Measurements from ENCODE around the gene IL4R.

Gene IL4R

DNA sequence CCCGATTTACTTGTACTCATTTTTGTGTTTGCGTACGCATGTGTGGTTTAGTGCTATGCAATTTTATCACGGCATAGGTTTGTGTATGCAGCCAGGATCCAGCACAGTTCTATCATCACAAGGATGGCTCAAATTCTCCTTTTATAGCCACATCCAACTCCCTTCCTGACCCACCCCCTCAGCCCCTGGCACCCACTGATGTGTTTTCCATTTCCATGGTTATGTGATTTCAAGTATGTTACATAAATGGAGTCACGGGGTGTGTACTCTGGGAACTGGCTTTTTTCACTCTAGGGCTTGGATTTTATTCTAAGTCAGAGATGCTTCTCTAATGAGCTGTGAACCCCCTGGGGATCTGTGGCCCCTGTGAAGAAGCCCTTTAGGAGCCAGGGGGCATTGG lies 16.8 kb downstream of the IL4R start:
- DNase-seq (ENCODE audit: low spot score): no peak

DNA sequence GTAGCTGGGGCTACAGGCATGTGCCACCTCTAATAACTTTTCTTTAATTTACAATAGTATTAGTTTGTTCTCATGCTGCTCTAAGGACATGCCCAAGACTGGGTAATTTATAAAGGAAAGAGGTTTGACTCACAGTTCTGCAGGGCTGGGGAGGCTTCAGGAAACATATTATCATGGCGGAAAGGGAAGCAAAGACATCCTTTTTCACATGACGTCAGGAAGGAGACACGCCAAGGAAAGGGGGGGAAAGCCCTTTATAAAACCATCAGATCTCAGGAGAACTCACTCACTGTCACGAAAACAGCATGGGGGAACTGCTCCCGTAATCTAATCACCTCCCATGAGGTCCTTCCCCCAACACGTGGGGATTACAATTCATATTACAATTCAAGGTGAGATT lies 18.3 kb downstream of the IL4R start:
- no peak for DNase-seq (ENCODE audit: low spot score)

DNA sequence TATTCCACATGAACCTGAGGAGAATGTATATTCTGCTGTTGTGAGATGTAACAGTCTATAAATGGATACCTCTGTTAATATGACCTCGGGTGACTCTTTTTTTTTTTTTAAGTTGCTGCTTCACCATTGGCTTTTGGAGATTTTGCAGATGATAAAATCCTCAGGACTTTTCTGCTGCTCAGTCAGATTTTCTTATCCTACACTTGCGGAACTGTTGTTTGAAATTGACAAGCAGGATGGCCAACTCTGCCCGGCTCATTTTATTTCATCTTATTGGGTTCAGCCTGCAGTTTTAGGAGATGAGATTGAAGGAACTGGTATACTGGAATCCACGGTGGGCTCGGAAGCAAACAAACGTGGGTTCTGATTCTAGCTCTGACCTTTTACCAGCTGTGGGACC lies 19.3 kb downstream of the IL4R start:
- no peak for DNase-seq (ENCODE audit: low spot score)

DNA sequence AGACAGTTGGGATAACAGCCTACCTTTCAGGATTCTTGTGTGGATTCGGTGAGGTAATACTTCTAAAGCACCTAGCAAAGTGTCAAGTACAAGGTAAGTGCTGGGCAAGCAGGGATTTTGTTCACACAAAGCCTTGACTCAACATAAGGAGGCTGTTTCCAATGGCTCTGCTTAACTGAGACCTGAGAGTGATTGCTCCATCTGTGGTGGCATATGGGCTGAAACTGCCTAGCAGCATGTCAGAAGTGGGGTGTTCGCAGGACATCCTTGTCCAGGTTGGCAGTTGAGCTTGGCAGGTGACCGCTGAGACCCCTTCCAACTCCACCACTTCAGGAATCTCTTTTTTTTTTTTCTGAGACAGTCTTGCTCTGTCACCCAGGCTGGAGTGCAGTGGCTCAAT lies 19.8 kb downstream of the IL4R start:
- no peak for DNase-seq (ENCODE audit: low spot score)

DNA sequence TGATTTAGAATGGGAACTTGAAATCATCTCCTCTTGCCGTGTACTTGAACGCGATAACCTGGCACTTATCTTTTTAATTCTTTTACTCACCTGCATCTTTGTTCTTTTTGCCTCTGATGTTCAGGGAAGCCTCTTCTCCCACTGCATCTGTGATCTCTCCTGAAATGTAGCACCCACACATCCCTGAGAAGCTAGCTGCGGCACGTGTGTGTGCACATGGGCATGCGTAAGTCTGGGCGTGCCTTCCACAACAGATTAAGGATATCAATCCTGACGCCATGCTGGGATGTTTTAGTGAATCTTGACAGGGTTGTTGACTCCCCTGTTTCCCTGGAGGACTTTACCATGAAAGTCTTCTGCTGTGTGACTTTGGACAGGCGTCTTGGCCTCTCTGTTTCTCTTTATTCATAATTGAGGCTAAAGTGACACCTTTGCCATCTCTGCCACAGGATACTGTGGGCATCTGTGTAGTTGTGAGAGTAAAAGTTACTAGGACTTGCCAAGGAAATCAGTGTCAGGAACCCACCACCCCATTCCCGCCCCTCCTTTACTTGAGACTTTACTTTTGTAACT lies 20.5 kb downstream of the IL4R start:
- DNase-seq (ENCODE audit: low spot score): no peak

DNA sequence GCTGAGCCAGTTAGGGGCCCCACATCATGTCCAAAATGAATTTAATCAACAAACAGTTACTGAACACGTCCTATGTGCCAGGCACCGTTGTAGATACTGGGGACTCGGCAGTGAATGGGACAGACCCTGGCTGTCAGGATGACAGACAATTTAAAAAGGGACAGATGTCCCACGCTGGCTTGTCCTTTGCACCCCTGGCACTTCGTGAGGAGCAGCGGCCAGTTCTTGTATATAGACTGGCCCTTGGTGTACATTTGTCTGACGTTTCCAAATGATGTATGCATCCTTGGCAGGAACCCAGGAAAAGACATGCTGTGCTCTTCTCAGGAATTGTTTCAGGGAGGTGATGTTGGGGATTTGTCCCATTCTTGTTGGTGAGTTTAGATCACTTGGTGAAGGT lies 21.1 kb downstream of the IL4R start:
- no peak for DNase-seq (ENCODE audit: low spot score)

DNA sequence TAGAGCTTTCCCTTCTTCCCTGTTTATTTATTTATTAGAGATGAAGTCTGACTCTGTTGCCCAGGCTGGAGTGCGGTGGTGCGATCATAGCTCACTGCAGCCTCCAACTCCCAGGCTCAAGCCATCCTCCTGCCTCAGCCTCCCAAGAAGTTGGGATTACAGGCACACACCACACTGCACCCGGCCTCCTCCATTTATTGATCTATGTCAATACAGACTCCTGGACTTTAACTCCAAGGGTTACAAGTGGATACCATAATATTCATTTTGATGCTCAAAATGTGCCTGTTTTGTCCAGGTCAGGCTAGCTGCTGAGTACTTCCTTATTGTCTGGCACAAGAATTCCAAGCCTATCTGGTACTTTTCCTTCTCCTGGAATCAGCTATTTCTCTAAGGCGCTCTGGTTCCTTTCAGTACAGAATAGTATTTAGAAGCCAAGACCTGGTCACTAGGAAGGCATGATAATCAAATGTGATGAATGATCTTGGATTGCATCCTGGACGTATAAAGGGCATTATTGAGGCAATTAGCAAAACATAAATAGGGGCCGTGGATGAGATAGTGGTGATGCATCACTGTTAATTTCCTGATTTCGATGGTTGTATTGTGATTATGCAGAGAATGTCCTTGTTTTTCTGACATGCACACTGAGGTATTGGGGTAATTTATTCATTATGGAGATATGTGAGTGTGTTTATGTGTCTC lies 21.7 kb downstream of the IL4R start:
- no peak for DNase-seq (ENCODE audit: low spot score)

DNA sequence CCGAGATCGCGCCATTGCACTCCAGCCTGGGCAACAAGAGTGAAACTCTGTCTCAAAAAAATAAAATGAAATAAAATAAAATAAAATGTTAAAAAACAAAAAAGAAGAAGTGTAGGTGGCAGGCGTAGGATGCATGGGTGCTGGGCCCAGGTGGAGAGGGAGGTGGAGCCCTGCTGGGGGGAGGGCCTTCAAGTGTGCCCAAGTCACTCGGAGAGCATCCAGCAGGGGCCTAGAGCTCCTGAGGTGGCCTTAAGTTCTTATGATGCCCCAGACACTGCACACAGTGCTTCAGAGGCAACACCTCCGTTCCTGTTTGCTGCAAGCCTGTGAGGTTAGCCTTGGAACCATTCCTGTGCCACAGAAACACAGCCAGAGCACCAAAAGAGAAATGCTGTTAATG lies 23.2 kb downstream of the IL4R start:
- DNase-seq (ENCODE audit: low spot score): no peak

DNA sequence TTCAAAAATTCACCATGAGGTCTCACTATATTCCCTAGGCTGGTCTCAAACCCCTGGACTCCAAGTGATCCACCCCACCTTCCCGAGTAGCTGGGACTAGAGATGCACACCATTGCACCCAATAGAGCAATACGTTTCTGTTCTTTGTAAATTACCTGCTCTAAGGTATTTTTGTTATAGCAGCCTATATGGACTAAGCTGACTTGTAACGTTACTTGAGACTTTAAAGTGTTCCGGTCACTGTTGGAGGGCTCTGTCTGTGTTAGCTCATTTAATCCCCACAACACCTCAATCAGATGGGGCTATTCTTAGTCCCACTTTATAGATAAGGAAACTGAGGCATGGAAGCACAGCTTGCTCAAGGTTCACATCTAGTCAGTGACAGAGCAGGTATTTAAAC lies 25.4 kb downstream of the IL4R start:
- no peak for DNase-seq (ENCODE audit: low spot score)

DNA sequence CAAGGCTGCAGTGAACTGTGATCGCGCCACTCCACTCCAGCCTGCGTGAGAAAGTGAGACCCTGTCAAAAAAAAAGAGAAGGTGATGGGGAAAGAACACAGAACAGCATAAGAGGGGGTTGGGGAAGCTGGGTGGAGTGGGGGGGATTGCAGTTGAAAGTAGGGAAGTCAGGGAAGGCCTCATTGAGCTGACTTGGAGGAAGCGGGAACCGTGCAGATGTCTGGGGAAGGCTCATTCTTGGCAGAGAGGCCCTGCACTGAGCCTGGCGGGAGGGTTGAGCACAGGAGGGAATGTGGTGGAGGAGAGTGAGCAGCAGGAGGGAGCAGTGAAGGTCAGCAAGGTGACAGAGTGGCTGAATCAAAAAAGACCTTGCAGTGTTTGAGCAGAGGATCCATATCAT lies 26.9 kb downstream of the IL4R start:
- no peak for DNase-seq (ENCODE audit: low spot score)

DNA sequence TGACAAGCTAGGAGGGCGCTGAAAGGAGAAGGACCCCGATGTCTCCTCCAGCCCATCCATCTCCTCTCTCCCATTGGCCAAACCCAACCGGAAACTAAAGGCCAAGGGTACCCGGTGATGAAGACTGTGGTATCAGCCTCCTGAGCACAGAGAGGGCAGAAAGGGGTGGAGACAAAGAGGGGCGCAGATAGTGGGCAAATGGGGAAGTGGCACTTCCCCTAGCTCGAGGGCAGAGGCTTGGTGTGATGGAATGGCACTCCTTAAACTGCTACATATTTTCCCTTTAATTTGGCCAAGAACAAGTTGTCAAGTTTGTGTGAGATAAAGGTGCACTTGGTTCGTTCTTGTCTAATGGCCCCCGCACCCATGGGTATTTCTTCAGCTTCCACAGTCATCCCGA lies 27.8 kb downstream of the IL4R start:
- DNase-seq (ENCODE audit: low spot score): no peak

DNA sequence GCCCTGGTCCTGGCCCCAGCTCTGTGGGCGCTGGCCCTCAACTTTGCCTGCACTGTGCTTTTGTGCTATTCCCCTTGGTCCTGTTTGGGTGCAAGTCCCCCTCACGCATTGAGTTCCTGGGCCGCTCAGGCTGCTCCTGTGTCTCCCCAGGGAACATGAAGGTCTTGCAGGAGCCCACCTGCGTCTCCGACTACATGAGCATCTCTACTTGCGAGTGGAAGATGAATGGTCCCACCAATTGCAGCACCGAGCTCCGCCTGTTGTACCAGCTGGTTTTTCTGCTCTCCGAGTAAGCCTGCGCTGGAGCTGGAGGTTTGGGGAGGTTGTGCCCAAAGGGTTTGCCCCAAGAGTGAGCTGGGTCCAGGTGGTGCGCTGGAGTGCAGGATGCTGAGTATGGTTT lies 28.2 kb downstream of the IL4R start:
- DNase-seq (ENCODE audit: low spot score): no peak

DNA sequence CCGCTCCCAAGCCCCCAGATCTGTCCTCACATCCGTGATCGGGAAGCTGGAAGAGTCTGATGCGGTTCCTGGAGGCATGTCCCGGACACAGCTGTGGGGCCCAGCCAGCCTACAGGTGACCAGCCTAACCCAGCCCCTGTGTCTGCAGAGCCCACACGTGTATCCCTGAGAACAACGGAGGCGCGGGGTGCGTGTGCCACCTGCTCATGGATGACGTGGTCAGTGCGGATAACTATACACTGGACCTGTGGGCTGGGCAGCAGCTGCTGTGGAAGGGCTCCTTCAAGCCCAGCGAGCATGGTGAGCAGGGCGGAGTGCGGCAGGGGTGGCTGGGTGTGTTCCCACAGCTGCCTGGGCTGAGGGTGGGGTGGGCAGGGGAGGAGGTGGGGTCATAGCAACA lies 30.9 kb downstream of the IL4R start:
- DNase-seq (ENCODE audit: low spot score): no peak

DNA sequence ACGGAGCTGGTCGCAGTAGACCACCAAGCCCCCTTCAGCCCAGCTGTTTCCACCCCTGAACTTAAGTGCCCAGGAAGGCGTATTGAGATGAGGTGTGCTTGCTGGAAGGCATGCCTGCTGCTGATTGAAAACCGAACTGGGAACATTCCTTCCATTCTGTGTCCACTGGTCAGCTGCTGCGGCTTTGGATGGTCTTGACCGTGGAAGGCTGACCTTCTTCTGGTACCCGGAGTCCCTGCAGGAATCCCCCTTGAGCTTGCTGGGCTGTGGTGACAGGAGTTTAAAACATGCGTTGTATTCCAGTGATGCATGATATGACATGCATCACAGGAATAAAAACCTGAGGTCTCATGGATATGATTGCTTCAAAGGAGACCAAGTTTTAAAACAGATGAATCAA lies 31.4 kb downstream of the IL4R start:
- DNase-seq (ENCODE audit: low spot score): no peak

DNA sequence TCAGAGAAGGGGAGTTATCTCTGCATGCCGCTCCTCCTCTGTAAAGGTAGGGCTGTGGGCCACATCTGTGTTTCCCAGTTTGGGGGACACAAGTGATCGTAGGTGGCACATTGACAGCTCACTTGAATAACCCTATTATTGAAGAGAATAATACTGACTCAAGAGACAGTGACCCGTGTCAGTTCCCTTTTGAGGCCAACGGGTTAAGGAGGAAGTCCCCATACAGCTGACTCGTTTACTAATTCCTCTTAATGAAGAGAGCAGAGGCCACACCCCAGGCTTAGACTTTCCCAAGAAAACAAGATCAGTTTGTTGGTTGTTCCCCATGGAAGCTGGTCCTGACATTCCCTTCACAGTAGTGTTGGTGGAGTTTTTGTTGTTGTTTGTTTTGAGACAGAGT lies 33.0 kb downstream of the IL4R start:
- DNase-seq (ENCODE audit: low spot score): no peak

DNA sequence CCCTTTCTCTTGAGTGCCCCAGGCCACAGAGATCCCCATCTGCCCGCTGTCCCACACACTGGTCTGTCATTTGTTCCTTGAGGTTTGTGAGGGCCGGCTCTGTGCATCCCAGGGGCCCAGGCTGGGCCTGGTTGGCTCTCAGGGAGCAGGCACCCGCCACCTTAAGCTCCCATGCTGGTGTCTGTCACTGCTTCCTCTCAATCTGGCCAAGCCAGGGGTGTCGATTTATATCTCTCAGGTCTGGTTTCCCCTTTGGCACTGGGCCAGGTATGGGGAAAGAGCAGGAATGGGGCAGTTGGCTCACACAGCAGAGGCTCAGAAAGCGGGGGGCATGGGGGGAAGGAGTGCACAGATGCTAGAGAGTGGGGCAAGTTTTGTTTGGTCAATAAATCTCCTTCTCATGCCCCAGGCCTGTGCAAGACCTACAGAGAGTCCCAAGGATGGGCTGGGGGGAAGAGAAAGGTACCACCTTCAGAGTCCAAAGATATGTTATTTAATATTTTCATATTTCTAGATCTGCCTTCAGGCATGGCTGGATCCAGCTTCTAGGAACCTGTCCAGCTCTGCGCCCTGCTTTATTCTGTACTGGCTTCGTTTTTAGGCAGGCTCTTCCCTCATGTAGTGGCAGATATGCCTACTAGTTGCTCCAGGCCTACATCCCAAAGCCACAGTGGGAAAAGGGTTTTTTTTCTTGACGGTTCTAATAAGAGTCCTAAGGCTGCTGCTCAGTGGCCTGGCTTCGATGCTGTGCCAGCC lies 34.3 kb downstream of the IL4R start:
- no peak for DNase-seq (ENCODE audit: low spot score)

DNA sequence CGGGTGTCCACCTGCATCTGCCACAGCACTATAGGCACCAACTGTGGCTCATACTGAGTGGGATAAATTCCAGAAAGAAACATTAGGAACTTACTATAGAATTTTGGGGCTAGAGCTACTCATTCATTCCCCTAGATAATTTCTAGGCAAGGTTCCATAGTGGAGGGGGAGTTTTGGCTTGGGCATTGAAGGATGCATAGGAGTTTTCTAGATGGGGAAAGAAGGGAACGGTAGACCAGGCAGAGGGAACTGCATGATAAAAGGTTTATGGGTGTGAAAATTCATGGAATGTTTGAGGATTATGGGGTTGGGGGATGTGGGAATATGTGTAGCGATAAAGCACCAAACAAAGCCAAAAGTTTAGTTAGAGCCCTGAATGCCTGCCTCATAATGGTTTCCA lies 35.5 kb downstream of the IL4R start:
- DNase-seq (ENCODE audit: low spot score): no peak

DNA sequence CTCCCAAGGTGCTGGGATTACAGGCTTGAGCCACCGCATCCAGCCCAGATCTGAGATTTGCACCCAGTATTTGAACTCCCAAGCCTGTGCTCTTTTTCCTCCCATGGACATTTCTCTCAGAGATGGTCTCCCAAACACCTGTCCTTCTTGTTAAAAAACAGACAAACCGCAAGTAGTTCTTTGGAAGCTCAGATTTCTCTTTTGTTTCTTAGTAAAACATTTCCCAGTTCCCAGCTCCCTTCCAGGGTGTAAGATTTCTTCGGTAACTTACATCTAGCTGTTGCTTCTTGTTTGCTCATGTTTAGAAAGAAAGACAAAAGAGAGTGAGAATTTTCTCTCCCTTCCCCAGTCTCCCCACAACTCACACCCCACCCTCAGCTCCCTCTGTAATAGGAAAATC lies 36.2 kb downstream of the IL4R start:
- DNase-seq (ENCODE audit: low spot score): no peak

DNA sequence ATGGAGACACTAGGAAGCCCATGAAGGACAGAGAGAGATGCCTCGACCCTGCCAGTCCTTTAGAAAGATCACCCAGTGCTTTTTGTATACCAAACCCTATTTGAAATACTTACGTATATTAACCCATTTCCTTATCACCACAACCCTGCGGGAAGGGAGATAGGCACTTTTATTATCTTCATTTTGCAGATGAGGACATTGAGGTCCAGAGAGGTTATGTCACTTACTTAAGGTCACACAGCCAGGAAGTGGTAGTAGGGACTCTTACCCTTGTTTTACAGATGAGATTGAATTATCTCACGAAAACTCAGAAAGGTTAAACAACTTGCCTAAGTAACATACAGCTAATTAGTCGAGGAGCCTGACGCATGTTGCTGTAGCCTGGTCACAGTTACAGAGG lies 38.2 kb downstream of the IL4R start:
- DNase-seq (ENCODE audit: low spot score): no peak

DNA sequence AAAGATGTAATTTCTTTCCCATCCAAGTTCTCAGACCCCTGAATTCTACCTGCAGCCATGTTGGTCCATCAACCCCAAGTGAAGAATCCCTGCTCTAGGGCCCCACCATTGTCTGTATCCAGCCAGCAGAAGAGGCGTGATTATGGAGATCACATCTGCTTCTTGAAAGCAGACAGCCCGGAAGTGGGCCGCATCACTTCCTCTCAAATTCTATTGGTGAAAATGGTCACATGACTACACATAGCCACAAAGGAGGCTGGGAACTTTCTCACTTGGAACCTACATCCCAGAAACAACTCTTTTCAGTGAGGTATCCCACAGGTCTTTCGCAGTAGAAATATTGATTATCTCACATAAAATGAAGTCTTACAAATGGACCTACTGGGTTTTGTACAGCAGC lies 40.1 kb downstream of the IL4R start:
- no peak for DNase-seq (ENCODE audit: low spot score)

DNA sequence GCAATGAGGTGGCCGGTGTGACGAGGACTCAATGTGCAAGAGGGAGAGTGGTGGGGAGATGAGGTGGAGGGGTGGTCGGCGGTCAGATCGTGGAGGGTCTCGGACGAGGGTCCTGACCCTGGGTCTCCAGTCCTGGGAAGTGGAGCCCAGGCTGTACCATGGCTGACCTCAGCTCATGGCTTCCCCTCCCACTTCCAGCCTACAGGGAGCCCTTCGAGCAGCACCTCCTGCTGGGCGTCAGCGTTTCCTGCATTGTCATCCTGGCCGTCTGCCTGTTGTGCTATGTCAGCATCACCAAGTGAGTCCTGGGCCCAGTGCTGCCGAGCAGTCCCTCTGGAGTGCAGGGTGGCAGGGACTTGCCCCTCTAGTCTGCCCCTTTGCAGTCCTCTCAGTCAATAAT lies 41.8 kb downstream of the IL4R start:
- DNase-seq (ENCODE audit: low spot score): no peak

DNA sequence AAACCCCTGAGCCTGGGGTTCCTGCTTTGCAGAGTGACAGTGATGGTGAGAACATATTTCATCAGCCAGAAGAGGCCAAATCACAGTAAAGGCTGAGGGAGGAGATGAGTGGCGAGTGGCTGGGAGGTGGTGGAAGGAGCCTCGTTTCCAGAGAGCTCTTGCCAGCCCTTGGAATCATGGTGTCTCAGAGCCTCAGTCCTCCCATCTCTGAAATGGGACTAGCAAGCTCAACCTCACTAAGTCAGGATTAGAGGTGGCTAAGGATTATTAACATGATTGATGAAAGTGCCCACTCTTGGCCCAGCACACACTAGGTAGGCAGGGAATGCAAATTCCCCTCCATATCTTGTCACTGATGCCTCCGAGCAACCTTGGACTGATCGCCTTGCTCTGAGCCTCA lies 43.0 kb downstream of the IL4R start:
- DNase-seq (ENCODE audit: low spot score): no peak

DNA sequence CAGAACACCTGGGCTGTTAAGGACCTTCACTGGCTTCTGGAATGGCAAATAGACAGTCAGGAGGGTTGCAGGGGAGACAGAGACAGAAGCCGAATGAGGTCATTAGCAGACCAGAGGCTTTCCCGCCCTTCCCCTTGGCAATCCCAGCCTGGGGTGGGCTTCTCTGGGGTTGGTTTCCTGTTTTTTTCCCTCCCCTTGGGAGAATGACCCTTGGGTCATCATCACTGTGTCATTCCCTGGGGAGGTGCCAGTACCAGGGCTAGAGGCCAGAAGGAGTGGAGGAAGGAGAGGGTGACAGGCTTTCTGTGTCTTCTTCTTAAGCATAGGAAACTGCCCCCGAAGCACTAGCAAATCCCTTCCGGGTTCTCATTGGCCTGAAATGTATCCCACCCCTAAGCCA lies 45.3 kb downstream of the IL4R start:
- DNase-seq (ENCODE audit: low spot score): no peak

DNA sequence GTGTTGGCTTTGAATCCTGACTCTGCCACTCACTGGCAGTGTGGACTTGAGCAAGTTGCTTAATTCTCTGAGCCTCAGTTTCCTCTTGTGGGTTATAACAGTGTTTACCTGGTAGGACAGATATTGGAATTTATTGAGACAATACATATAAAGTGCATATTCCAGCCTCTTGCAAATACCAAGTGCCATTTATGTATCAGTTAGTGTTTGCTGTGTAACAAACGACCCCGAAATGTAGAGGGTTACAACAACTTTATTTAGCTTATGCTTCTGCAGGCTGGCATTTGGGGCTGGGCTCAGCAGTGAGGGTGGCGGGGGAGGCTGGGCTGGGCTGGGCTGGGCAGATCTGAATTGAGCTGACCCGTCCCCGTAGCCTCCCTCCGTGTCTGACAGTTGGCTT lies 45.8 kb downstream of the IL4R start:
- DNase-seq (ENCODE audit: low spot score): no peak
